Measurements from ENCODE around the gene EPB41L3.
"Not testable (repeated sequence)": the region's sequence is repeated elsewhere in the genome, so short reads cannot be mapped to it uniquely, and the experiment has no call there.

The EPB41L3 gene

DNA sequence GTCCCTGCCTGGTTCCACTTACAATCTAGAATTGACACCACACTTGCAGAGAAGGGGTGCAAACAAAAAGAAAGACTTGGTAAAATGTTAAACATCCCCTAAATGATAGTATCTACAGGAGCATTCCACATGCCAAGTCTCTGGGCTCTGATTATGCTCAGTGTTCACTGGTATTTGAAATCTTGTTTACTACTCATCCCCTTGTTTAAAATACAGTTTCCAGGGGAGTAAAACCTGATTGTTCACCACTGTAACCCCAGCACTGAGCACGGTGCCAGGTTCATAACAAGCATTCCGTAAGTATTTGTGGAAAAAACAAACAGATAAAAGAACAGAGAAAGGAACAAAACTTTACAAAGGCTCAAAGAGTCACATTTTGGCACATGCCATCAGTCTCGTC lies 11.7 kb downstream of the EPB41L3 start:
- DNase-seq (ENCODE audit: low read depth in 2 of 2, low spot score in 1 of 2): no peak

DNA sequence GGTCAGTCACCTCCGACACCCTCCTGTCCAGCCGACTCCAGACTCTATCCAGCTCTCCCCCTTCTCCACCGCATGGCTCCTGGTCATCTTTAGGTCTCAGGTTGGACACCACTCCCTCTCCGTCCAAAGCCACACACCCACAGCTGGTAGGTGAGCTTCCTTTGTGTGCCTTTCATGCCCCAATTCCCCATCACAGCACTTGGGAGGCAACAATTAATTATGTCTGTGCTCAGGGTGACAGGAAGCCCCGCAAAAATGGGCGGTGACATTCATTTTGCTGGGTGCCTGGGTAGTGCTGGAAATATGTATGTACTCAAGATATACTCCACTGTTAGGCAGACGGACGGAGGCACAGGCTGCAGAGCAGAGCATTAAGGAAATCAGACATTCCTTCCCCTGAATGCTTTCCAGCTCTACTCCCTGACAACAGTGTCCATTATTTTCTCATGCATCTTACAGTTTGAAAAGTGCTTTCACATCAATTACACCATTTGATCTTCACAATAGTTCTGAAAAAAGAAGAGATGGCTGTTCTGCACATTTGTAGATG lies 13.1 kb downstream of the EPB41L3 start:
- DNase-seq (ENCODE audit: low read depth in 2 of 2, low spot score in 1 of 2): no peak

- DNase-seq (ENCODE audit: low read depth in 2 of 2, low spot score in 1 of 2): no peak
Observed at GRCh38 chr18:5529471-5529870, 14.3 kb downstream of the EPB41L3 start.

GRCh38 chr18:5527603-5528002 lies 16.2 kb downstream of the EPB41L3 start:
- no peak for DNase-seq (ENCODE audit: low read depth in 2 of 2, low spot score in 1 of 2)

DNA sequence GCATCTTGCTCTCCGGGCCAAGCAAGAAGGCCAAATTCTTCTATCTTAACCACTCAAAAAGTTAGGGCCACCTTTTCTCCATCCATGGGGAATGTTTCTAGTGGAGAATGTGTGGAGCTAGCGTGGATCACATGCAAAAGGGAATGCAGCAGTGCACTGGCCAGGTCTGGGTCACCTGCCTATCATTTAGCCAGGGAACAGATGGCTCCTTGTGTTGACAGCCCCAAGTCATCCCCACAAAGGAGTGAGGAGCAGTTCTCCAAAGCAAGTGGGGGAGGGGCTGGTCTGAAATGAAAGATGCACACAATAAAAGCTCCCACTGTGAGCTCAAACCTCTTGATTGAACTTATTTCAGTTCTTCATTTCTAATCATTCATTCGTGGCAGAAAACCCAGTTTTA lies 19.1 kb downstream of the EPB41L3 start:
- DNase-seq (ENCODE audit: low read depth in 2 of 2, low spot score in 1 of 2): no peak

DNA sequence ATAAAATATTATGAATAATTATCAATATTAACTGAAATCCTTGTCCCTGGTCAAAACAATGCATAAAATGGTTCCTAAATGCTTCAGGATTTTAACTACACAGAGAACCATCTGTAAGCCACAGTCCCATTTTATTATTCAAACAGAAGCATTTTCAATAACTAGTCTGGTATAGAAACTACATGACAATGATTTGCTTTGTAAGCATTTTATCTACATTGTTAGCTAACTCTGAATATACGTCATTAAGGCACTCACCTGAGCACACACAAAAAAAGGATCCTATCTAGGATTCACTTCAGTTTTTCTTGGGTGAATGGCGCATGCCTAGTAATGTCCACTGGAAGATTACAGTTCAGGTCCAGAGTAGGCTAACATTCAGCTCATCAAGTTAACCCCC lies 22.8 kb downstream of the EPB41L3 start:
- no peak for DNase-seq (ENCODE audit: low read depth in 2 of 2, low spot score in 1 of 2)

GRCh38 chr18:5520464-5520863 lies 23.3 kb downstream of the EPB41L3 start:
- no peak for DNase-seq (ENCODE audit: low read depth in 2 of 2, low spot score in 1 of 2)

DNA sequence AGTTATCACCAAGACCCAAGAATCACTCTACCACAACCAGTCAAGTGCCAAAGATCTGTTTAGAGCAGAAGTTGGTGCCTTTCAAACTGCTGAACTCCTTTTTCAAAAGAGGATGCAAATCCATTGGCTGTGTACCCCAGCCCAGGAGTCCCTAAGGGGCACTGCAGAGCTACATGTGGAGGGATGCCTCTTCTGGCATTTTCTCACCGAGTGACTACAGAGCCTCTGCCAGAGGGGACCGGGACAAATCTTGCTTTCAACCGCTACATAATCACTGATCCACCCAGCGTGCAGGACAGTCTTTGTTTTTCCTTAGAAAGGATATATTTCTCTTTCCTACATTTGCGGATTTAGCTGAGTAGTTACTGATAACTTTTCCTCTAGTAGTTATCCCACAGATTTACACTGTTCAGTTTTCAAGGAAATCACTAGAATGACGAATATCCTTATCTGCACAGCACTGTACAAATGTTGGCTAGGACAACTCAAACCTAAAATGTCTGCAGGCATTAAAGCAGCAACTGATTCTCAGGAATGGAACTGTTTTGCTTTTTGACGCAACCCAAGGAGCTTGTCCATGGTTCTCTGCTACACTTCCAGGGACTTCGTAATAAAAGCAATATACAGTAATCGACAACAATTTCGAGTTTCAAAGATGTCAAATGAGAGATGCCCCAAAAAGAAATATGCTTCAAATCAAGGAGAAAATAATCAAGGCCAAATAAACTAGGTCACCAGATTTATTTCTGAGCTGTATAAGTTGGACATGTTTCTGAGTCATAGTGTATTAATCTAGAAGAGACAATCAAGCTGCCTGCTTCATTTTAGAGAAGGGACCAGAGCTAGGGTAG lies 24.1 kb downstream of the EPB41L3 start:
- DNase-seq (ENCODE audit: low read depth in 2 of 2, low spot score in 1 of 2): no peak

DNA sequence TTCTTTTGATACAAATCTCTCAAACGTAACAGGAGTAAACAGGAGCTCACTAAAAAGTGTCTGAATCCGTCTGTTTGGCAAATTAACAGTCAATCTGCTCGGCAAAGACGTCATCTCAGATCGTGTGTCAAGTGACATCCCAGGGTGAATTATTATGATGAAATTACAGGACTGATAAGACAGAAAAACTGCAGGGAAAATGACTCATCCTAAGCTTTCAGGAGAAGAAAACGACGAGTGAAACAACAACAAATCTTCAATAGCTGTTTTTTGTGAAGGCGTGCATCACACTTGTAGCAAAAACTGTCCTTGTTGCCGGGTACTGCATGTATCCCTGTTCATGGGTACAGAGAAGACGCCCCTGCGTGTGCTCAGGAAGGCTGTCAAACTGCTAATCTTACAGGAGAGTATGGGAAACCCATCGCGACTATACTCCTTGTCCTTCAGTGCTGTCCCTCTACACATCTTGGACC lies 24.9 kb downstream of the EPB41L3 start:
- no peak for DNase-seq (ENCODE audit: low read depth in 2 of 2, low spot score in 1 of 2)

- no peak for DNase-seq (ENCODE audit: low read depth in 2 of 2, low spot score in 1 of 2)
Observed at GRCh38 chr18:5518179-5518770, 25.5 kb downstream of the EPB41L3 start.

- DNase-seq (ENCODE audit: low read depth in 2 of 2, low spot score in 1 of 2): no peak
Observed at GRCh38 chr18:5516841-5517240, 27.0 kb downstream of the EPB41L3 start.

DNA sequence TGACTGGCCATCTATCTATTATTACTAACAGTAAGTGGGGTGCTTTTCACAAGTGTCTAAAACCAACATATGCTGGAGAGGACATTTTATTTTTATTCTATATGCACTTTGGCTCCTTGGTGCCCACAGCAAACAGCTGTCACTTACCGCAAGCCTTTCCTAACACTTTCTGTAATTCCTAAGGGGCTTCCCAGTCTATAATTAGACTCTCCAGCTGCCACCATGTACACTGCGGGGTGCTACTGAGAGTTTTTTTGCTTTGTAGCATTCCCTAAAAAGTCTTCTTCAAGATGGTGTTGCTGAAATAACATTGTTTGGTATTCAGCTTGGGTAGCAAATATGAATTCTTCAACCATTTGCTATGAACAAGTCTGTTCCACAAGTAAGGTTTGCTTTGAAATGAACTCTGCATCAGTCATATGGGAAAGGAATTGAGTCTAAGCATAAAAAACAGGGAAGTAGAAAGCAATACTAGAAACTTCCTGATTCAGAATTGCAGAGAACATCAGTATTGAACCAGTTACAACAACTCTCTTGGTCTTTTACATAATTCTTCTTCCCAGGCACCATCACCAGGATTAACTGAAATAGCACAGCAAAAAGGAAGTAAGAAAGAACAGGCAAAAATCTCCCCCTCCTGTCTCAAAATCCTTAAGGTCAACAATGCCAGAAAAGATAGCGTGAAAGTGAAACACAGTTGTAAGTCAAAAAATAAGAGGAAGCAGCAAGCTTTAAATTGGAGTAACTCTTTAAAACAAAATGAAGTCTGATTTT lies 28.6 kb downstream of the EPB41L3 start:
- no peak for DNase-seq (ENCODE audit: low read depth in 2 of 2, low spot score in 1 of 2)

- DNase-seq (ENCODE audit: low read depth in 2 of 2, low spot score in 1 of 2): no peak
Observed at GRCh38 chr18:5513947-5514346, 29.9 kb downstream of the EPB41L3 start.

- DNase-seq (ENCODE audit: low read depth in 2 of 2, low spot score in 1 of 2): no peak
Observed at GRCh38 chr18:5512176-5512575, 31.6 kb downstream of the EPB41L3 start.

DNA sequence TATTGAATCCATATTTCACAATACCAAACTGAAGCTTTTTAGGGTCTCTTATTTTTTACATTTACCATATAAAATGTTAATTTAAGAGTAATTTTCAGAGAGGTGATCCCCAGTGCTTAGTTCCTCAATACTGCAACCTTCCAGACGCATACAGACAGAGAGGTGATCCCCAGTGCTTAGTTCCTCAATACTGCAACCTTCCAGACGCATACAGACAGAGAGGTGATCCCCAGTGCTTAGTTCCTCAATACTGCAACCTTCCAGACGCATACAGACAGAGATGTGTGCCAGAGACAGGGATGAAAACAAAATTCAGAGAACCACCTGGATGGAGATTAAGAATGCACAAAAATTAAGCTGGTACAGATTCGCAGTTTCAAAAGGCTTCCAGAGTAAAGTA lies 32.3 kb downstream of the EPB41L3 start:
- not testable (repeated sequence) for DNase-seq (ENCODE audit: low read depth in 2 of 2, low spot score in 1 of 2)

DNA sequence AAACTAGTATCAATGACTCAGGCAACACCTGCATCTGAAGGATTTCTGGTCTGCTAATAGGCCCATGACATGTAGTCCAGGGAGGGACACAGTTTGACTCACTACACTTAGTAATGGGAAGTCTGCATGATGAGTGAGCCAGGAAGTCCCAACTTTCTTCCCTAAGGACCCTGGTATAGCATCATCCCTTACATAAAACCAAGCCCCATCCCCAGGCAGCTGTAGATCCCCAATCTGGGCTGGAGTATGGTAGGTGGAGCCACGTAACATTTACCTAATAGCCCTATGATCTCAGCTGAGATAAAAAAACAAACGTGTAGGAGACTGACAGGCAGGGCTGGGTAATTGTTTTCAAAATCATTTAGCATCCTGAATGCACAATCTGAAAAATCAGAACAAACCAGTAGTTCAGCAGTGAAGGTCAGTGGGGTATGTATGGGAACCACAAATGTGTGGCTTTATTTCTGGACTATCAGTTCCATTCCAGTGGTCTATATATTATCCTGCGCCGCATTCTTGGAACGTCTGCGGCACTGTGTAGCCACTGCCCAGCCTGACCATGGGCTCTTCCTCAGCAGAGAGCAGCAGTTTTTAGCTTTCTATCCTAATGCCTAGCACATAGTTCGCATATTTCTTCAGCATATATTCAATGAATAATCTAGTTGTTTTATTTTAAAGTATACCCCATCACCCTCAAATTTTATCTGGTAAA lies 33.5 kb downstream of the EPB41L3 start:
- no peak for DNase-seq (ENCODE audit: low read depth in 2 of 2, low spot score in 1 of 2)

DNA sequence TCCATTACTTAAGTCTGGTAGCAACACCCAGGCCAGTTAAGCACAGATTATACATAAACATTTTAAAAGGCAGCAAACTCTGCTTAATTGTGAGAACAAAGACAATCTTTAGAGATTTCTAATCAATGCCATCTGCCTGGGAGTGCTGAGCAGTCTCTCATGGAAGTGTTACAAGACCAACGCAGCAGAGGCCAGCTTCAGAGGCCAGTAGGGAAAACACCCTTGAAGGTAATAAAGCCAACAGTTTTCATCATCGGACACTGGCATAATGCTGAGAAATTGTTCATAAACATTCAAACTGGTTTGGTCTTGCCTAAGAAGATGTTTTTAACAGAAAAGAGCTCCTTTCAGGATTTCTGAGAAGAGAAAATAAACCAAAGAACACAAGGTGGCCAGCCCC lies 35.0 kb downstream of the EPB41L3 start:
- no peak for DNase-seq (ENCODE audit: low read depth in 2 of 2, low spot score in 1 of 2)

DNA sequence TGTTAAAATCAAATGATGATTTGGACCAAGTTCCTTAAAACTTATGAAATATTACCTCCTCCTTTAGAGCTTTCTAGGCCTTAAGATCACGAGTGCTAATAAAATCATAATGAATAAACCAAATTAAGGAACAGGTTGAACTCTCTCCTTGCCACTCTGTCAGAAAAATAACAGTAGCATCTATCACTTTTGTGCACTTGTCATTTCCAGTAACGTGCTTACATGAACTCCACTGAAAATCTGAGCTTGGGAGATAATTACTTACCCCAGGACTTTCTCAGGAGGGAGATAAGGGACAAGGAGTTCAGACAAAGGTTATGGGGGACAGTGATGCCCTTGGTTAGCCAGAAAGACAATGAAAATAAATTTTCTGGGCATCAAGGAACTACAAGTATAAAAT lies 36.0 kb downstream of the EPB41L3 start:
- no peak for DNase-seq (ENCODE audit: low read depth in 2 of 2, low spot score in 1 of 2)

DNA sequence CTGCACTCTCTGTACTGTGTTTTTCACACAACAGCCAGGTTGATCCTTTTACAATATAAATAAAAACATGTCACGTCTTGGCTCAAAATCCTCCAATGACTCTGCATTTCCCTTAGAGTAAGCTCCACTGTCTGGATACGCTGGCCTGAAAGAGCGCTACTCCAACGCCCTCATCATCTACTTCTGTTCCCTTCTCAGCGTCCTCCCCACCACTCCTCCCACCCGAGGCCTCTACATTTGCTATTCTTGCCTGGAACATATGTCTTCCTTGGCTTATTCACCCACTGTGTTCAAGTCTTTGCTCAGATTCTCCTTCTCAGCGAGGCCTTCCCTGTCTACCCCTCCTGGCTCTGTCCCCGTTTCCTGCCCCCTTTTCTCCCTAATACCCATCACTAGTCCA lies 37.6 kb downstream of the EPB41L3 start:
- no peak for DNase-seq (ENCODE audit: low read depth in 2 of 2, low spot score in 1 of 2)

DNA sequence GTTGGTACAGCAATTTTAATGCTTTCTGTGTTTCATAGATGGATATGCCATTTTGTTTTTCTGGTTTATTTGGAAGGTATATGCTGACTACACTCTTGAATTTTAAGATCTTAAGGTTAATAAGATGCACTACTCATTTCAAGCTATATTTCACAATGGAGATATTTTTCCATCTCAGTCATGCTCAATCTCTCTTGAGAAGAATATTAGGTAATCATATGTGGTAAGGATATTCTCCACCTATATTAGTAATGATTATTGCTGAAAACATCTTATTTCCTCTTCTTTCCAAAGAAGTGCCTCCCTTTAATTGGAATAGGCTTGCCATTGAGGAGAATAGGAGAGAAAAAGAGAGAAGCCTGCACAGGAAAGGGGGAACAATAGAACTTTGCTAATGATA lies 40.1 kb downstream of the EPB41L3 start:
- DNase-seq (ENCODE audit: low read depth in 2 of 2, low spot score in 1 of 2): no peak

All from stimulated activated CD8-positive, alpha-beta memory T cell treated with anti-CD3 and anti-CD28 coated beads, Interleukin-4, amount 100 ng/mL, for 4 hours (primary cell).